VCaP (cell line): ENCODE data around the gene RABL6.

Experiments
- H3K27ac ChIP-seq: fragments of 450-650 bp; 2 replicates; pipeline ENCODE4 v1.5.1; 2017
- TF ChIP-seq, protein P1 (sequence below): fragments of 450-650 bp; conservative IDR thresholded peaks from 2 replicates; pipeline ENCODE4 v1.5.1; 2017; ENCODE audit warnings: mild to moderate bottlenecking, moderate library complexity

The RABL6 gene

DNA sequence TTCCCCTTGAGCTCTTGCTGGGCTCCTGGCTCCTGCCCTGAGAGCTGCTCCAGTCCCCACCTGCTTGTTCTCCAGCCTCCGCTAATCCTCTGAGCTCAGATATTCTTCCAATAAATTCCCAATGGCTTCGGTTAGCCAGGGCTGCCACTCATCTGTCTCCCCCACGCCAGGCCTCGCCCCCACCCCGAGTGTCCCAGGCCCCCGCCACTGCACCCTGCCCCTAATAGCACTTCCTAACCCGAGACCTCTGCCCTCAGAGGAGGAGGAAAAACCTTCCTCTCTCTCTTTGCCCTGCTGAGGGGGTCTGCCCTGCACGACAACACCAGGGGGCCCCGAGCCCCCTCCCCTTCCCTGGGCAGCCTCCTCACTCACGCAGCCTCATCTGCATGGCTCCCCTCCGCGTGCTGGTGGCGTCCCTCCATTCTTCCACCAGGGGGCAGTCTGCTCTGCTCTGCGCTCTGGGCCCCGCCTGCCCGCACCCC lies 38.0 kb upstream of the RABL6 start:
- no peak overlapping the region for H3K27ac ChIP-seq
- TF ChIP-seq, protein P1, sequence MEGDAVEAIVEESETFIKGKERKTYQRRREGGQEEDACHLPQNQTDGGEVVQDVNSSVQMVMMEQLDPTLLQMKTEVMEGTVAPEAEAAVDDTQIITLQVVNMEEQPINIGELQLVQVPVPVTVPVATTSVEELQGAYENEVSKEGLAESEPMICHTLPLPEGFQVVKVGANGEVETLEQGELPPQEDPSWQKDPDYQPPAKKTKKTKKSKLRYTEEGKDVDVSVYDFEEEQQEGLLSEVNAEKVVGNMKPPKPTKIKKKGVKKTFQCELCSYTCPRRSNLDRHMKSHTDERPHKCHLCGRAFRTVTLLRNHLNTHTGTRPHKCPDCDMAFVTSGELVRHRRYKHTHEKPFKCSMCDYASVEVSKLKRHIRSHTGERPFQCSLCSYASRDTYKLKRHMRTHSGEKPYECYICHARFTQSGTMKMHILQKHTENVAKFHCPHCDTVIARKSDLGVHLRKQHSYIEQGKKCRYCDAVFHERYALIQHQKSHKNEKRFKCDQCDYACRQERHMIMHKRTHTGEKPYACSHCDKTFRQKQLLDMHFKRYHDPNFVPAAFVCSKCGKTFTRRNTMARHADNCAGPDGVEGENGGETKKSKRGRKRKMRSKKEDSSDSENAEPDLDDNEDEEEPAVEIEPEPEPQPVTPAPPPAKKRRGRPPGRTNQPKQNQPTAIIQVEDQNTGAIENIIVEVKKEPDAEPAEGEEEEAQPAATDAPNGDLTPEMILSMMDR, result peak; percentile 69

DNA sequence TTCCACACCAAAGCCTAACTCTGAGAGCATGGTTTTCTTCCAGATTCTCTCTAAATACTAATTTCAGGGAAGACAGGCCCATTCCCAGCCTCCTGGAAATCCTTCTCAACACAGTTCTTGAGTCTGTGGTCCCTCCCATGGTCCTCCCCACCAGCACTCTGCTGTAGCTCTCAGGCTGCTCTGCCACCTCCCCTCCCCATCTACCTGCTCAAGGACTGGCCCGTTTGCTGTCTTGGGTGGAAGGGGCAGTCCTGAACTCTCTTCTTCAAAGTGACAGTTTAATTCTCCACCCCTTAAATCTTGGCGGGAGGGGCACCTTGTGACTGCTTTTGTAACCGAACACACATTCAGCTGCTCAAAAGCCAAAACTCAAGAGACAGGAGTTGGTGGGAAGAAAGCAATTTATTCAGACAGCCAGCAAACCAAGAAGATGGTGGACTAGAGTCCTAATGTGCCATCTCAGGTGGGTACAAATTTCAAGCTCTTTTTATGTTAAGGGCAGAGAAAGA lies 35.8 kb upstream of the RABL6 start:
- TF ChIP-seq, protein P1, result no peak
- no peak overlapping the region for H3K27ac ChIP-seq

DNA sequence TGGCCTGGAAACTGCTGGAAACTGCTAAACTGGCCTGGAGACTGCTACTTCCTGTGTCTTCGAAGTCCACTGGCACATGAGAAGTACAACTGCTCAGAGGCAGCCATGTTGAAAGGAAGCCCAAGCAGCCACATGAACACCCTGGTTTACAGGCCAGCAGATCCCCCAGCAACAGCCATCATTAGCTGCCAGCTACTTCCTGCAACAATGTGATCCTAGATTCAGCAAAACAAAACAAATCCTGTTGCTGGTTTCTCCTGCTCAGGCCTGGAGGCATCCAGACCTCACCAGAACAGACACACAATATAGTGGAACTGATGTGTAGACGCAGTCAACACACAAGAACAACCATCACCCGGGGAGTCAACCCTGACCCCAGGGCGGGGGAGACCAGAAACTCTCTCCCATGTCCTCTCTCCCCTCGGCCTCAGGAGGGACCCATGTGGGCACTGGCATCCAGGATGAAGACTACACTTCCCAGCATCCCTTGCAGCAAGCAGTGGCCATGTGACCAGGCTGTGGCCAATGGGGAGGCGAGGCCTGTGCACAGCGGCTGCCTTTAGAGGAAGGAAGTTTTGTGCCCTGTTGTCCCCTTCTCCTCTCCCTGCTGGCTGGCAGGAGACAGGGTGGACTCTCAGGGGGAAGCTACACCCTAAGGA lies 34.2 kb upstream of the RABL6 start:
- TF ChIP-seq, protein P1, result no peak
- H3K27ac ChIP-seq, result no peak overlapping the region

DNA sequence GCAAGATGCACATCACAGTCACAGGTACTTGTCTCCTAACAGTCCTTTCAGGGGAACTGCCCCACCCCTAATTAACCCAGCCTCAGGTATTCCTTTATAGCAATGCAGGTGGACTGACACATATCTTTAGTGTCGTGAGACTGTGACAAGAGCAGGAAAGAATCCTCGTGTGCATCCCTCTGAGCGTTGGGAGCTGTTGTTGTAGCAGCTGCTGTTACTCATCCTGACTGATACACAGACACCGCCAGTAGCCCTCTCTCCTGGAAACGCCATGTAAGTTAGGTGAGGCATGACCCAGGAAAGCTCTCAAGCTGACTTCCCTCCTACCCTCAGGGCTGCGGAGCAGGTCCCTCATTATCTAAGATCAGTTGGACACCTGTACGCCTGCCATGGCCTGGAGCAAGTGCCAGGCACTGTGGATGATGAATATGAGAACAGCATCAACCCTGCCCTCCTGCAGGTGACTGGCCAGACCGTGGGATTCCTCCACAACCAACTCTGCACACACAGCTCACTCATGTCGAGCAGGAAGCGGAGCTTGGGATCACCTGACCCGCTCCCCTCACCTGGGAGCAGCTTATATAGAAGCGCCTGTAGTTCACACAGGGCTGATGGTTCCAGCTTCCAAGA lies 33.2 kb upstream of the RABL6 start:
- no peak overlapping the region for H3K27ac ChIP-seq
- TF ChIP-seq, protein P1, result no peak

DNA sequence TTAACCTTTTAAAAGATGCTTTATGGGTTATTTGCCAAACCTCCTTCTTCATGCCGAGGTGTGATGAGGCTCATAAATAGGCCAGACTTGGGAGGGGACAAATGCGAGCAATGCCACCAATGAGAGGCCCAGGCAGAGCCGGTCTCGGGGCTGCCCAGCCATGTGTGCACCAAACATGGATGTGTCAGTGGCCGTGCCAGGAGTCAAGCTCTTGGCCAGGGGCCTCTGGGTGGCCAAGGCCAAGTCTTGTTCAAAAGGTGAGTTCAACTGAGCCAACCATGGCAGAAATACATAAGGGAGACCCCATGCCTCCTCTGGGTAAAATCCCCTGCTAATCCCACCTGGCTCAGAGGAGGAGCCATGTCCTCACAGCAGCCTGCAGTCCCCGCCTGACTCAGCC lies 32.6 kb upstream of the RABL6 start:
- H3K27ac ChIP-seq, result no peak overlapping the region
- TF ChIP-seq, protein P1, result no peak

DNA sequence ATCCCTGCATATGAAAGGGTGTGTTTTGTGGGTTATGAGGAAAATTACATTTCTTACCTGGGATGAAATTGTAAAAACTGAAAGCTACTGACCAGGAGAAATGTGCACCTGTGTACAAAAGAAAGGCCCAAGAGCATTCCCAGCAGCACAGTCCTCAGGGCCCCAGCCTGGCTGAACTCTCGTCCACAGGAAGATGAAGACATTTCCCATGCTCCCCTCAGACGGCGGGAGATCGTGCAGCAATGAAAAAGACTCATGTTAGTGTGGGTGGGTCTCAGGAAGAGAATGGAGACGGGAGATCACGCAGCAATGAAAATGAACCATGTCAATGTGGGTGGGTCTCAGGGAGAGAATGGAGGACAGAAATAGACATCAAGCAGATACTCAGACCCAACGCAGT lies 30.8 kb upstream of the RABL6 start:
- no peak overlapping the region for H3K27ac ChIP-seq
- TF ChIP-seq, protein P1, result no peak

DNA sequence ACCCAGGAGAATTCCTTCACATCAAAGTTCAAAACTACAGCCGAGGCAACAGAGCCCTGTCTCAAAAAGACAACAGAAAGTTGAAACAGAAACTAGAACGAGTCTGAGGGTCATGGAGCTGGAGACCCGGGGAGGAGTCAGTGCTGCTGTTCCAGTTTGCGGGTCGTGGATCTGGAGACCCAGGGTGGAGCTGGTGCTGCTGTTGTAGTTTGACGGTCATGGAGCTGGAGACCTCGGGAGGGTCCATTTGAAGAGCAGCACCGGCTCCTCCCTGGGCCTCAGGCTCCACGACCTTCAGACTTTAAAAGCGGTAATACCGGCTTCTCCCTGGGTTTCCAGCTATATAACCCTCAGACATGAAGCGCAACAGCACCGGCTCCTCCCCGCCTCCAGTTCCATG lies 30.4 kb upstream of the RABL6 start:
- no peak overlapping the region for H3K27ac ChIP-seq
- TF ChIP-seq, protein P1, result no peak
